Measurements from ENCODE around the gene SYT1. TPM values are rescaled to one million over a fixed set of nuclear protein-coding genes. Genes with fewer than 3 reads are reported as not detected.

Gene SYT1
- total and polyA plus RNA-seq, 2 of the 8 experiments (the other 6 are each of a cell fraction or from before 2014, with no cell fraction given): 11.0 to 34.6 TPM

GRCh38 chr12:79200176-79200575 is 335.6 kb downstream of the SYT1 start:
- no peak overlapping the region for H4K8ac ChIP-seq (ENCODE audit: extremely low read depth, insufficient read depth, low read length)
- H3K56ac ChIP-seq (replicated peaks; ENCODE audit: insufficient read length, low read depth, low read length): no peak overlapping the region
- H4K91ac ChIP-seq (replicated peaks; ENCODE audit: insufficient read length, low read length): no peak overlapping the region
- H3K9me3 ChIP-seq (ENCODE audit: insufficient read depth in 2 of 2, low read depth in 1 of 2, low read length in 1 of 2): no peaks in the 10 kb centered on the region
- no peak overlapping the region for H3K23ac ChIP-seq (ENCODE audit: insufficient read length)
- no peak overlapping the region for H2AFZ ChIP-seq (ENCODE audit: low read length)
- POLR2A ChIA-PET (ENCODE audit: partially characterized antibody): interaction anchor here (1.1 to 1.6 kb wide), 2 partner anchors 9 to 10 kb away, joined by 4 read pairs; no protein-coding TSS in a partner anchor
- H3K4ac ChIP-seq (replicated peaks; ENCODE audit: insufficient read length, low read depth, low read length): no peak overlapping the region
- no peak overlapping the region for H3K18ac ChIP-seq (ENCODE audit: extremely low read depth, low read length)
- H2BK12ac ChIP-seq (ENCODE audit: low read depth, low read length): no peak overlapping the region
- H3K27me3 ChIP-seq (replicated peaks in 1 of 4; ENCODE audit: control insufficient read depth in 3 of 4, extremely low read depth in 1 of 4, insufficient read depth in 3 of 4, low read length in 3 of 4): no peaks in the 10 kb centered on the region
- no peak overlapping the region for H2BK15ac ChIP-seq (ENCODE audit: low read length)
- no peak overlapping the region for H3K14ac ChIP-seq (ENCODE audit: insufficient read length)
- no peak overlapping the region for H3K27ac ChIP-seq (ENCODE audit: low read depth, low read length)
- H3K79me1 ChIP-seq (ENCODE audit: low read depth, low read length): no peaks in the 10 kb centered on the region
- no peaks in the 10 kb centered on the region for H3K36me3 ChIP-seq (ENCODE audit: control insufficient read depth in 2 of 4, insufficient read depth in 4 of 4, low read length in 3 of 4)
- DNase-seq (ENCODE audit: low read depth in 1 of 2, low spot score in 2 of 2): no peak
- FAIRE-seq: no peak
- no peak overlapping the region for H3K4me2 ChIP-seq (ENCODE audit: insufficient read depth in 1 of 2, low read depth in 2 of 2, low read length in 2 of 2)
- no peak overlapping the region for H2AK5ac ChIP-seq (ENCODE audit: low read depth, low read length)
- H3K23me2 ChIP-seq (ENCODE audit: low read depth, low read length): no peaks in the 10 kb centered on the region
- no peaks in the 10 kb centered on the region for H4K20me1 ChIP-seq (replicated peaks in 1 of 2; ENCODE audit: control insufficient read depth in 1 of 2, insufficient read depth in 2 of 2, low read length in 2 of 2)
- no peak overlapping the region for H2BK5ac ChIP-seq (ENCODE audit: low read depth, low read length)
- CTCF ChIA-PET (ENCODE audit: partially characterized antibody): interaction anchor here (0.8 kb wide), 1 partner anchor 76 kb away, joined by 3 read pairs; no protein-coding TSS in a partner anchor
- H3K4me3 ChIP-seq (ENCODE audit: extremely low read depth in 1 of 4, insufficient read depth in 2 of 4, low read depth in 3 of 4, low read length in 4 of 4): no peak overlapping the region
- WGBS, 2 experiments (ENCODE audit: extremely low coverage in 1 of 2, insufficient coverage in 1 of 2, insufficient read length in 1 of 2, insufficient replicate concordance in 2 of 2, low coverage in 1 of 2, low lambda C conversion rate in 2 of 2, missing lambda C conversion rate in 1 of 2): 93% methylated on average over 2 of the region's 2 CpGs; no CpG with 5 or more reads in 1 of the 2 experiments
- no peaks in the 10 kb centered on the region for H3K79me2 ChIP-seq (ENCODE audit: control insufficient read depth in 1 of 2, insufficient read depth in 2 of 2, low read length in 2 of 2)
- no peak overlapping the region for H4K5ac ChIP-seq (ENCODE audit: insufficient read length, low read depth, low read length)
- H2BK20ac ChIP-seq (ENCODE audit: low read length): no peak overlapping the region
- H2BK120ac ChIP-seq (replicated peaks; ENCODE audit: low read depth, low read length): no peak overlapping the region
- no peak overlapping the region for H3K9ac ChIP-seq (replicated peaks in 1 of 4; ENCODE audit: extremely low read depth in 1 of 4, low read depth in 3 of 4, low read length in 3 of 4)
- H3K4me1 ChIP-seq (replicated peaks in 1 of 4; ENCODE audit: control insufficient read depth in 3 of 4, insufficient read depth in 4 of 4, low read length in 3 of 4): no peaks in the 10 kb centered on the region
- TF ChIP-seq TBP (IDR thresholded peaks at IDR 0.05; ENCODE audit: low read depth, low read length) (no peak), BACH1 (IDR thresholded peaks at IDR 0.05; ENCODE audit: low read length) (no peak), NANOG (IDR thresholded peaks at IDR 0.05; ENCODE audit: insufficient read depth, low read depth, low read length, poor library complexity, severe bottlenecking) (no peak), EZH2 (IDR thresholded peaks at IDR 0.05; ENCODE audit: low read depth, low read length, severe bottlenecking) (no peak), PHF8 (conservative IDR thresholded peaks at IDR 0.05; ENCODE audit: low read depth, low read length) (no peak), HDAC6 (IDR thresholded peaks at IDR 0.05; ENCODE audit: low read depth, low read length) (no peak), SUZ12 (IDR thresholded peaks at IDR 0.05; ENCODE audit: low read length) (no peak), TCF12 (IDR thresholded peaks at IDR 0.05; ENCODE audit: low read depth, low read length) (no peak), ASH2L (IDR thresholded peaks at IDR 0.05; ENCODE audit: low read length) (no peak), POLR2A (IDR thresholded peaks at IDR 0.05; ENCODE audit: control extremely low read depth in 1 of 2, low read depth in 2 of 2, low read length in 2 of 2) (no peak), CHD1 (IDR thresholded peaks at IDR 0.05; ENCODE audit: low read depth, low read length) (no peak), JUN (IDR thresholded peaks at IDR 0.05; ENCODE audit: low read depth, low read length) (no peak), RBBP5 (IDR thresholded peaks at IDR 0.05; ENCODE audit: borderline replicate concordance, low read depth, low read length) (no peak), SAP30 (IDR thresholded peaks at IDR 0.05; ENCODE audit: insufficient read depth, insufficient replicate concordance, low read length) (no peak), SIX5 (IDR thresholded peaks at IDR 0.05; ENCODE audit: low read depth, low read length) (no peak), RXRA (IDR thresholded peaks at IDR 0.05; ENCODE audit: insufficient read depth, low read depth, low read length) (no peak)

Data from H1 (cell line).